Mammary epithelial cell (primary cell): Measurements from ENCODE around the gene ZC3H4.

ENCODE experiments used
- CTCF ChIP-seq, 2 donors: IDR thresholded peaks in 1 of 2; conservative IDR thresholded peaks in 1 of 2; 2 replicates each; pipeline ENCODE4 v1.5.1; 2011 to 2012; ENCODE audit warnings: inconsistent platforms in 2 of 2, low read length in 2 of 2, mild to moderate bottlenecking in 2 of 2, control low read depth in 1 of 2, low read depth in 1 of 2; ENCODE audit not compliant: insufficient read depth in 1 of 2; ENCODE audit errors: extremely low read depth in 1 of 2
- EZH2 ChIP-seq: IDR thresholded peaks from 2 replicates; pipeline ENCODE4 v1.6.1; 2012; ENCODE audit warnings: low read length, inconsistent platforms, borderline replicate concordance

- TF ChIP-seq EZH2 (no peak), CTCF (conservative IDR thresholded peaks at IDR 0.05 in 1 of 2, IDR thresholded peaks at IDR 0.05 in 1 of 2; ENCODE audit: extremely low read depth in 1 of 2, insufficient read depth in 1 of 2, low read depth in 1 of 2, low read length in 2 of 2) (no peak)
These were observed 27.3 kb downstream of the ZC3H4 start for GRCh38 chr19:47086280-47086679.
